Heart right ventricle (tissue), 16 donors: ENCODE measurements around the gene NPAS3. TPM values are rescaled to one million over a fixed set of nuclear protein-coding genes. Genes with fewer than 3 reads are reported as not detected.

ENCODE experiments used
- ATAC-seq, 8 donors: fragments of 200-7000 bp; cut with Tn5 transposase; one replicate each; pipeline ENCODE4 v1.9.1; 2020; ENCODE audit warnings: mild to moderate bottlenecking in 8 of 8, moderate library complexity in 8 of 8, moderate number of reproducible peaks in 1 of 8
- DNase-seq, 2 donors: peaks; one replicate each; pipeline ENCODE4 v3.0.0-alpha.2; 2020
- H3K27ac ChIP-seq, 10 donors: fragments of 200-600 bp; sonication (generic) in 2 of 10; one replicate each; pipeline versions ENCODE4 v1.5.0 to v1.8.0; 2020 to 2022; ENCODE audit warnings: mild to moderate bottlenecking in 3 of 10
- H3K27me3 ChIP-seq, 7 donors: fragments of 200-600 bp; one replicate each; pipeline ENCODE4 v1.8.0; 2021 to 2022; ENCODE audit warnings: mild to moderate bottlenecking in 2 of 7
- H3K36me3 ChIP-seq, 9 donors: fragments of 200-600 bp; sonication (generic) in 1 of 9; one replicate each; pipeline versions ENCODE4 v1.5.0 to v1.8.0; 2020 to 2022; ENCODE audit warnings: mild to moderate bottlenecking in 2 of 9
- H3K4me1 ChIP-seq, 9 donors: fragments of 200-600 bp; sonication (generic) in 1 of 9; one replicate each; pipeline versions ENCODE4 v1.5.0 to v1.8.0; 2020 to 2022; ENCODE audit warnings: mild to moderate bottlenecking in 4 of 9
- H3K4me3 ChIP-seq, 10 donors: fragments of 200-600 bp; sonication (generic) in 2 of 10; one replicate each; pipeline versions ENCODE4 v1.5.0 to v1.8.0; 2020 to 2022; ENCODE audit warnings: mild to moderate bottlenecking in 7 of 10, moderate library complexity in 2 of 10
- H3K9me3 ChIP-seq, 11 donors: fragments of 200-600 bp in 10 of 11; sonication (generic) in 2 of 11; one replicate each; pipeline versions ENCODE4 v1.5.0 to v1.8.0; 2013 to 2022; ENCODE audit warnings: mild to moderate bottlenecking in 2 of 11, control low read depth in 1 of 11, moderate library complexity in 1 of 11
- CTCF ChIP-seq, 9 donors: fragments of 200-600 bp; sonication (generic) in 2 of 9; IDR thresholded peaks; one replicate each; pipeline versions ENCODE4 v1.5.0 to v1.8.0; 2021 to 2022; ENCODE audit warnings: antibody characterized with exemption in 9 of 9, mild to moderate bottlenecking in 5 of 9, moderate library complexity in 1 of 9
- WGBS, 2 donors: extraction: QIAGEN DNeasy Blood & Tissue Kit; methylation state at CpG; one replicate each; pipeline ENCODE4 v1.1.7; 2013; ENCODE audit warnings: inconsistent platforms in 1 of 2; 5-methylcytosine and 5-hydroxymethylcytosine counted together
- intact Hi-C, 10 donors: fragments of 100-400 bp; cut with DNase I; formaldehyde crosslinking; loops; one replicate each; pipeline versions ENCODE4 v1.11.1 to v1.14.2; 2022
- polyA plus RNA-seq, 2 donors: library from polyadenylated mRNA; stranded (reverse); fragments of 200-250 nt; gene quantifications; one replicate each; pipeline ENCODE4 v1.2.3, GENCODE V29; 2013
- total RNA-seq, 10 donors: library from RNA; stranded (reverse); fragmentation: NEBNext Ultra II Directional in 3 of 10; extraction: Animal tissue kit (Norgen Biotek cat#: 25700) in 3 of 10; gene quantifications; one replicate each; pipeline versions ENCODE4 v1.2.1 to v1.2.4, GENCODE V29; 2021 to 2023
- donor health status: Arrhythmogenic right ventricular cardiomyopathy.
- donor health status: ischemic (EF 13 %, LVEDD 7.1; RV severe dilation, severe dysfunction).
- donor health status: healthy with polysubstance abuse.
- donor health status: DM: no; HTN: yes; CAD: no.
- donor health status: DM: no; HTN: no; CAD: no.
- donor health status: ischemic (EF 25% LVEDD 6.9; RV normal size, moderate dysfunction).
- donor health status: ischemic (EF 25% LVEDD 5.7; RV mildly dilated, moderate dysfunction).
- donor health status: healthy.
- donor health status: DM: yes; HTN: yes; CAD: no.
- donor health status: Ischemic cardiomyopathy.
- donor health status: ischemic (EF 35%, LVEDD 5.7; RV mildly dilated, moderate dysfunction).
- donor health status: nonischemic (EF 11% LVEDD 7.7; RV severe dilation, severe dysfunction).
- donor health status: DM: yes; HTN: yes; CAD: no.
- donor health status: PGD.
- donor health status: ischemic (EF 29% LVEDD 5.4; RV normal size, mild dysfunction).
- donor health status: nonischemic (EF 23%, LVEDD 6.1; RV moderate dilation, normal function).

NPAS3 gene
- total and polyA plus RNA-seq, 12 donors: 0.12 to 2.8 (median 0.99) TPM

- no peak for TF ChIP-seq CTCF (IDR thresholded peaks at IDR 0.05)
- H3K36me3 ChIP-seq: no peaks in the 10 kb centered on the region
- ATAC-seq (no peak), DNase-seq (no peak)
- no peak overlapping the region for H3K4me3 ChIP-seq
- H3K27ac ChIP-seq: no peak overlapping the region
- intact Hi-C loops: no loop called here
- H3K4me1 ChIP-seq: no peaks in the 10 kb centered on the region
- H3K27me3 ChIP-seq: no peaks in the 10 kb centered on the region
- no peaks in the 10 kb centered on the region for H3K9me3 ChIP-seq
These were observed 127.0 kb downstream of the NPAS3 start for GRCh38 chr14:33065634-33066033.

GRCh38 chr14:33068040-33068439, 129.4 kb downstream of the NPAS3 start:
- no peaks in the 10 kb centered on the region for H3K9me3 ChIP-seq
- H3K4me3 ChIP-seq: no peak overlapping the region
- DNase-seq: no peak
- H3K27me3 ChIP-seq: no peaks in the 10 kb centered on the region
- WGBS, 2 donors: 92 to 97% methylated on average over 3 of the region's 3 CpGs
- H3K27ac ChIP-seq: no peak overlapping the region
- intact Hi-C loops: no loop called here
- no peak for TF ChIP-seq CTCF (IDR thresholded peaks at IDR 0.05)
- H3K36me3 ChIP-seq: no peaks in the 10 kb centered on the region
- H3K4me1 ChIP-seq: no peaks in the 10 kb centered on the region
- no peak for ATAC-seq

GRCh38 chr14:33068626-33069025, 129.9 kb downstream of the NPAS3 start:
- Histone ChIP-seq H3K36me3 (no peaks in the 10 kb centered on the region), H3K9me3 (no peaks in the 10 kb centered on the region), H3K27ac (no peak overlapping the region), H3K4me3 (no peak overlapping the region), H3K27me3 (no peaks in the 10 kb centered on the region), H3K4me1 (no peaks in the 10 kb centered on the region)
- intact Hi-C loops: no loop called here
- DNase-seq (no peak), ATAC-seq (no peak)
- TF ChIP-seq CTCF (IDR thresholded peaks at IDR 0.05): no peak
- WGBS, 2 donors: 95 to 96% methylated on average over 6 of the region's 6 CpGs

GRCh38 chr14:33070475-33070874, 131.8 kb downstream of the NPAS3 start:
- WGBS, 2 donors: 95 to 99% methylated on average over 5 of the region's 5 CpGs
- TF ChIP-seq CTCF (IDR thresholded peaks at IDR 0.05): no peak
- H3K9me3 ChIP-seq: no peaks in the 10 kb centered on the region
- no peak overlapping the region for H3K27ac ChIP-seq
- no peaks in the 10 kb centered on the region for H3K27me3 ChIP-seq
- no peaks in the 10 kb centered on the region for H3K36me3 ChIP-seq
- intact Hi-C loops: no loop called here
- DNase-seq: no peak
- no peak overlapping the region for H3K4me3 ChIP-seq
- no peaks in the 10 kb centered on the region for H3K4me1 ChIP-seq
- no peak for ATAC-seq

- Histone ChIP-seq H3K4me1 (no peaks in the 10 kb centered on the region), H3K27ac (no peak overlapping the region), H3K36me3 (no peaks in the 10 kb centered on the region), H3K27me3 (no peaks in the 10 kb centered on the region), H3K4me3 (no peak overlapping the region), H3K9me3 (no peaks in the 10 kb centered on the region)
- ATAC-seq: no peak
- TF ChIP-seq CTCF (IDR thresholded peaks at IDR 0.05): no peak
- intact Hi-C loops: no loop called here
- 65 to 72% methylated on average over 1 of the region's 1 CpG for WGBS, 2 donors
- no peak for DNase-seq
These were observed 134.3 kb downstream of the NPAS3 start for GRCh38 chr14:33073023-33073422.
